ENCODE data around the gene DOK5.

DNA sequence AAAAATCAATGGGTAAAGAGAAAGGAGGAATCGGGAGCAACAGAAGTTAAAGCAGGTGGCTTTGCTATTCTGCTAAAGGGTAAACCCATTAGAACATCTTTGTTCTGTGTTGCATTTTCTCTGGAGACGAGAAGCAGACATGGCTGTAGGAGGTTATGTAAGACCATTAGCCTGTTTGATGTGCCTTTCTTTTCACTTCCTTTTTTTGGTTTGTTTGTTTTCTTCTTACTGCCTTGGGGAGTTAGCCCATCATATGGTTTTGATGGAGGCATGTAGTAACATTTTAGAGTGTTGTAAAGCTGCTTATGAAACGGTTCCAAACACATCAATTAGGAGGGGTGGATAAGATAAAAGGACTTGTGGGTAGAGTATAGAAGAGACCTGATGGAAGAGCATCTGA lies 131.0 kb downstream of the DOK5 start:
- TF ChIP-seq, protein P1, sequence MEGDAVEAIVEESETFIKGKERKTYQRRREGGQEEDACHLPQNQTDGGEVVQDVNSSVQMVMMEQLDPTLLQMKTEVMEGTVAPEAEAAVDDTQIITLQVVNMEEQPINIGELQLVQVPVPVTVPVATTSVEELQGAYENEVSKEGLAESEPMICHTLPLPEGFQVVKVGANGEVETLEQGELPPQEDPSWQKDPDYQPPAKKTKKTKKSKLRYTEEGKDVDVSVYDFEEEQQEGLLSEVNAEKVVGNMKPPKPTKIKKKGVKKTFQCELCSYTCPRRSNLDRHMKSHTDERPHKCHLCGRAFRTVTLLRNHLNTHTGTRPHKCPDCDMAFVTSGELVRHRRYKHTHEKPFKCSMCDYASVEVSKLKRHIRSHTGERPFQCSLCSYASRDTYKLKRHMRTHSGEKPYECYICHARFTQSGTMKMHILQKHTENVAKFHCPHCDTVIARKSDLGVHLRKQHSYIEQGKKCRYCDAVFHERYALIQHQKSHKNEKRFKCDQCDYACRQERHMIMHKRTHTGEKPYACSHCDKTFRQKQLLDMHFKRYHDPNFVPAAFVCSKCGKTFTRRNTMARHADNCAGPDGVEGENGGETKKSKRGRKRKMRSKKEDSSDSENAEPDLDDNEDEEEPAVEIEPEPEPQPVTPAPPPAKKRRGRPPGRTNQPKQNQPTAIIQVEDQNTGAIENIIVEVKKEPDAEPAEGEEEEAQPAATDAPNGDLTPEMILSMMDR (conservative IDR thresholded peaks at IDR 0.05; ENCODE audit: low read length): no peak
- no peak for TF ChIP-seq EZH2phosphoT487 (IDR thresholded peaks at IDR 0.05; ENCODE audit: borderline replicate concordance)

Data from Loucy (cell line).